MV-4-11 (cell line): ENCODE data around the gene CRISP2.

ENCODE experiments used
- DNase-seq: peaks from one replicate; lab custom pipeline; 2025; lab: John Stamatoyannopoulos, UW

CRISP2 gene

GRCh38 chr6:49653942-49654341 lies 59.4 kb downstream of the CRISP2 start:
- DNase-seq = no peak

GRCh38 chr6:49653438-49653837 lies 59.9 kb downstream of the CRISP2 start:
- DNase-seq = no peak

GRCh38 chr6:49651239-49651638 lies 62.1 kb downstream of the CRISP2 start:
- no peak for DNase-seq

- DNase-seq = no peak
Observed at GRCh38 chr6:49649988-49650387, 63.4 kb downstream of the CRISP2 start.

- DNase-seq = no peak
Observed at GRCh38 chr6:49648036-49648435, 65.3 kb downstream of the CRISP2 start.

- no peak for DNase-seq
Observed at GRCh38 chr6:49647476-49647875, 65.9 kb downstream of the CRISP2 start.

- DNase-seq = no peak
Observed at GRCh38 chr6:49646942-49647341, 66.4 kb downstream of the CRISP2 start.

GRCh38 chr6:49646130-49646824 lies 67.1 kb downstream of the CRISP2 start:
- no peak for DNase-seq

GRCh38 chr6:49645139-49645538 lies 68.2 kb downstream of the CRISP2 start:
- DNase-seq = no peak
